Measurements from ENCODE around the gene TMC1. TPM values are rescaled to one million over a fixed set of nuclear protein-coding genes. Genes with fewer than 3 reads are reported as not detected.

TMC1 gene
- total RNA-seq, 1 donor from 2014 or later = not detected

DNA sequence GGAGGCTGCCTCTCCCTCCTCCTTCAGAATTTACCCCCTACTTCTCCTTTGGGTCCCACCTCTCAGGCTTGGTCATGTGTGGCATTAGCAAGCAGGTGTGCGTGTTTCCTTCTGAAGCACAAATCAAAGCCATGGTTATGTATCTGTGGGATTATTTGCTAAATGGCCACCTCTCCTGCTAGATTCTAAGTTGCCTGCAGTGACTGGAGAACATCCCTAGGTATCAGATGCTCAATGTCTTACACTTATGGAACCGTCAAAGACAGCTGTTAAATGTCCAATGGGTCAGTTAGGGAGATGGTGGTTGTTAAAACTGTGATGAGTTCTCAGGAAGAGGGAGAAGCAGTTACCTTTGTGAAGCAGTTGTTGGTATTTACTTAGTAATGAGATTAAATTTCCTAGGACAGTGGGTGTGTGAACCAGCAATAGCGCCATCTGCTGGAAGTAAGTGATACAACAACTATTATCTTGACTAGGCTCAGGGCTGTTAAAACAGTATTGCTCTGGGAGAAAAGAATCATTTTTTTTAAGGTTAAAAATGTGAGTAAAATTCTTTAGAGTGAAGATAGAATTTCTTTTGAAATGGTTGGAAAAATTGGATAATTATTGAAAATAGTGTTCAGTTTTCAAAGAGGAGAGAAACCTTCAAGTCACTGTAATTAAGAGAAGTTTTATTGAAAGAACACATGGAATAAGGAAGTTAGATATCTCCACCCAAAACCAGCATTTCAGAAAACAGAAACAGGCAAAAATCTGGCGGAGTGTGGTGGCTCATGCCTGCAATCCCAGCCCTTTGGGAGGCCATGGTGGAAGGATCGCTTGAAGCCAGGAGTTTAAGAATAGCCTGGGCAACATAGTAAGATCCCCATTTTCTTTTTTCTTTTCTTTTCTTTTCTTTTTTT lies 71.3 kb downstream of the TMC1 start:
- no peak overlapping the region for H3K4me3 Mint-ChIP-seq (ENCODE audit: unreplicated experiment)
- TF ChIP-seq, protein P1, sequence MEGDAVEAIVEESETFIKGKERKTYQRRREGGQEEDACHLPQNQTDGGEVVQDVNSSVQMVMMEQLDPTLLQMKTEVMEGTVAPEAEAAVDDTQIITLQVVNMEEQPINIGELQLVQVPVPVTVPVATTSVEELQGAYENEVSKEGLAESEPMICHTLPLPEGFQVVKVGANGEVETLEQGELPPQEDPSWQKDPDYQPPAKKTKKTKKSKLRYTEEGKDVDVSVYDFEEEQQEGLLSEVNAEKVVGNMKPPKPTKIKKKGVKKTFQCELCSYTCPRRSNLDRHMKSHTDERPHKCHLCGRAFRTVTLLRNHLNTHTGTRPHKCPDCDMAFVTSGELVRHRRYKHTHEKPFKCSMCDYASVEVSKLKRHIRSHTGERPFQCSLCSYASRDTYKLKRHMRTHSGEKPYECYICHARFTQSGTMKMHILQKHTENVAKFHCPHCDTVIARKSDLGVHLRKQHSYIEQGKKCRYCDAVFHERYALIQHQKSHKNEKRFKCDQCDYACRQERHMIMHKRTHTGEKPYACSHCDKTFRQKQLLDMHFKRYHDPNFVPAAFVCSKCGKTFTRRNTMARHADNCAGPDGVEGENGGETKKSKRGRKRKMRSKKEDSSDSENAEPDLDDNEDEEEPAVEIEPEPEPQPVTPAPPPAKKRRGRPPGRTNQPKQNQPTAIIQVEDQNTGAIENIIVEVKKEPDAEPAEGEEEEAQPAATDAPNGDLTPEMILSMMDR (IDR thresholded peaks at IDR 0.05) = peak; percentile 98
- H3K27ac Mint-ChIP-seq (ENCODE audit: unreplicated experiment) = no peak overlapping the region

DNA sequence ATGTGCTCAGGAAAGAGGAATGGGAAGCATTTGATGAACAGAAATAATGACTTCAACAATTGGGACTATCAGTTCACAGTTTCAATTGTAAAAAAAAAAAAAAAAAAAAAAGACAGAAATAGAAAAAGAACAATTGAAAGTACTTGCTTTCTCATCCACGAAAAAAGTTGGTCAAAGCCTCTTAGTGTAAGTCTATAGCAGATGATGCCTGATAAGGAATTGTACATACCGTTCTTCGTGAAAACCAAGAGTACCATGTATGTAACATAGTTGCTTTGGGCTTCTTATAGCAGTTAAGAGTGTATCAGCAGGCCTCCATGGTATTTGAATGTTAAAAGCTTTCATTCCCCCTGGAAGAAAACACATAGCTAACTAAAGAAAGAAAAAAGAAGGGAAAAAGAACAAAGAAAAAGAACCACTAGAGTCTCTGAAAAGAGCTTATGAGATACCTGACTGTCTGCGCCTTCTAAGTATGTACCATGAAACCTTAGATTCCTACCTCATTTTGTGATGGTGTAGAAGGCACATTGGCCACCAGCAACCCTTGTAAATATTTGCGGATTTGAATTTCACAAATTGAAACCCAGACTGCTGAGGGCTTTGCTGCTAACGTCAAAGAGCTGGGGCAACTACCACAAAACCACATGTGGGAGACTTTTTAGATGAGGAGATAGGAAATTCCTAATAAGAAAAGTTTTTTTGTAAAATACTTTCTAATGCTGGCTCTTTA lies 75.2 kb downstream of the TMC1 start:
- TF ChIP-seq, protein P1 (IDR thresholded peaks at IDR 0.05) = no peak
- no peak overlapping the region for H3K4me3 Mint-ChIP-seq (ENCODE audit: unreplicated experiment)
- no peak for DNase-seq (ENCODE audit: low spot score)
- H3K9me3 Mint-ChIP-seq (ENCODE audit: low read depth) = no peaks in the 10 kb centered on the region
- no peak overlapping the region for H3K27ac Mint-ChIP-seq (ENCODE audit: unreplicated experiment)
- peaks cover 26% of the 10 kb centered on the region for H3K4me1 Mint-ChIP-seq (ENCODE audit: low read depth)
- no peaks in the 10 kb centered on the region for H3K36me3 Mint-ChIP-seq (ENCODE audit: low read depth)
- H3K27me3 Mint-ChIP-seq (ENCODE audit: low read depth) = no peaks in the 10 kb centered on the region

More for the DNA sequence above, 71.3 kb downstream of the TMC1 start:
- H3K27me3 Mint-ChIP-seq (ENCODE audit: low read depth) = no peaks in the 10 kb centered on the region
- H3K36me3 Mint-ChIP-seq (ENCODE audit: low read depth) = no peaks in the 10 kb centered on the region
- H3K4me1 Mint-ChIP-seq (ENCODE audit: low read depth) = peaks cover 27% of the 10 kb centered on the region
- DNase-seq (ENCODE audit: low spot score) = no peak
- H3K9me3 Mint-ChIP-seq (ENCODE audit: low read depth) = no peaks in the 10 kb centered on the region

DNA sequence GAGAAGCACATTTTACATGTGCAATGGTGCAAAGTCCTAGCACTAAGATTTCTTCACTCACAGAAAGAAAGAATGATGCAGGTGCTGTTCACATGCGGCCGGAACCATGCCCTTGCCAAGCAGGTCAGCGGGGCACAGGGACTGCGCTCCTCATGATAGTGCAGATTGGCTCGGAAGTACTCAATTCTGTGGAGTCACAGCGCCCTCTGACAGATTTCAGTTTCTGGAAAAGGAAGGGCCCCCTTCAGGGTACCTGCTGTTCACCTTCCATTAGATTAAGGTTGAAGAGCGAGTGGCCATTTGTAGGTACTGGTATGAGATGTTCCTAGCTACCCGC lies 75.7 kb downstream of the TMC1 start:
- Mint-ChIP-seq H3K27ac (ENCODE audit: unreplicated experiment) (no peak overlapping the region), H3K27me3 (ENCODE audit: low read depth) (no peaks in the 10 kb centered on the region), H3K9me3 (ENCODE audit: low read depth) (no peaks in the 10 kb centered on the region), H3K36me3 (ENCODE audit: low read depth) (no peaks in the 10 kb centered on the region), H3K4me1 (ENCODE audit: low read depth) (peaks cover 28% of the 10 kb centered on the region), H3K4me3 (ENCODE audit: unreplicated experiment) (no peak overlapping the region)
- TF ChIP-seq, protein P1 (IDR thresholded peaks at IDR 0.05) = no peak
- DNase-seq (ENCODE audit: low spot score) = no peak

DNA sequence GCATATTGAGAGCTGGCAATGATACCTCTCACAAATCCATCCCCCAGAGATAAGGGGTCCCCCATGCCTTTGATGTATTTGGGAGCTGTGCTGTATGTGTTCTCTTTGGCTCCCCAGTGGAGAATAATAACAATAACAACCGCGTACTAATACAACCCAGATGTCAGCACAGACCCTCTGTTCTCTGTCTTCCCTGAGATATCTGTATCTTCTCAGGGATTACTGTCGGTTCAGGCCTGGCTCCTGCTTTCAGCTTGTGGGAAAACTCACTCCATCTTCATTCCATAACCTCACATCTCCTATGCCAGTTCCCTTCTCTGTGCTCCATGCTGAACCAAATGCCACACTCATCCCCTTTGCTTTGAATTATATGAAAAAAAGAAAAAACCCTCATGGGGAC lies 76.2 kb downstream of the TMC1 start:
- TF ChIP-seq, protein P1 (IDR thresholded peaks at IDR 0.05) = no peak
- DNase-seq (ENCODE audit: low spot score) = no peak
- Mint-ChIP-seq H3K36me3 (ENCODE audit: low read depth) (no peaks in the 10 kb centered on the region), H3K4me3 (ENCODE audit: unreplicated experiment) (no peak overlapping the region), H3K4me1 (ENCODE audit: low read depth) (peaks cover 30% of the 10 kb centered on the region), H3K9me3 (ENCODE audit: low read depth) (no peaks in the 10 kb centered on the region), H3K27me3 (ENCODE audit: low read depth) (no peaks in the 10 kb centered on the region), H3K27ac (ENCODE audit: unreplicated experiment) (no peak overlapping the region)

DNA sequence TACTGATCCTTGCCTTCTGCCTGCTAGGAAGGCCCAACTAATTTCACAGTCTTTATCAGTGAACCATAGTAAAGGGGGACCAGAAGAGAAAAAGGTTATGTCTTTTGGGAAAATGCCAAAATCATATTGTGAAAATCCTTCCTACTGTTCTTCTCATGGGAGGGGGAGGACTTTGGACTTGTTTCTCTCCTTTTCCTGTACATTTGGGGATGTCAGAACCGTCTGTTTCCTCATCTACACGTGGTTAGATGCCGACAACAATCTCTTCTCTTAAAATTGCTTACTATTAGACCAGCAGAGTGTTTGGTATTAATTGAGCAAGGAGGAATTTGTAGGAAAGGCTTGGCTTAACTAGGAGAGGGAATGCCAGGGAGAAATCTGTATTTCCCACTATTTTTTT lies 77.2 kb downstream of the TMC1 start:
- Mint-ChIP-seq H3K27me3 (ENCODE audit: low read depth) (no peaks in the 10 kb centered on the region), H3K36me3 (ENCODE audit: low read depth) (no peaks in the 10 kb centered on the region)

More for the DNA sequence above, 77.2 kb downstream of the TMC1 start:
- H3K9me3 Mint-ChIP-seq (ENCODE audit: low read depth) = no peaks in the 10 kb centered on the region
- H3K4me3 Mint-ChIP-seq (ENCODE audit: unreplicated experiment) = no peak overlapping the region
- H3K4me1 Mint-ChIP-seq (ENCODE audit: low read depth) = peaks cover 34% of the 10 kb centered on the region
- no peak for DNase-seq (ENCODE audit: low spot score)
- no peak overlapping the region for H3K27ac Mint-ChIP-seq (ENCODE audit: unreplicated experiment)
- TF ChIP-seq, protein P1 (IDR thresholded peaks at IDR 0.05) = no peak

Data from chondrocyte (in vitro differentiated cells).